Measurements from ENCODE around the gene ANOS1. TPM values are rescaled to one million over a fixed set of nuclear protein-coding genes. Genes with fewer than 3 reads are reported as not detected.

The ANOS1 gene
- total and polyA plus RNA-seq, 2 of the 8 experiments (the other 6 are each of a cell fraction or from before 2014, with no cell fraction given), result 34.4 to 59.0 TPM

DNA sequence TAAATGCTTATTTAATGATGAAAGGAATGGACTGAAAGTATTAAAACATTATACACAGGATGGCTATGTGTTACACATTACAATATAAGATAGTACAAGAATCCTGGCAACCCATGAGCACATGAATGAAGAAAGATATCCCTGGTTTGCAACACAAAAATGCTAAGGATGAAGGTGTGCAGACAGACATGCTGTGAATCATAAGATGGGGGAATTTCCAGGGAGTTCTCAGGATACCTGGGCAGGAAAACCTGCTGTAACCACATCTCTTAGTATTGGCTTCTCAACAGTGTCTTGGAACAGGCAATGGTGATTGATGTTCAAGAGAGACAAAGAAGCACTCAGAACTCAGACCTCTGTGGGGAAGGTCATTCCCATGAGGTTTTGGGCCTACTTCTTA, 23.9 kb upstream of the ANOS1 start:
- CTCF ChIA-PET (ENCODE audit: partially characterized antibody), result interaction anchor here (0.6 to 1.9 kb wide), 7 partner anchors 11 to 1180 kb away, joined by 3 to 11 read pairs (median 4); no protein-coding TSS in a partner anchor
- H2AK5ac ChIP-seq (ENCODE audit: low read depth, low read length), result no peak overlapping the region
- no peak for DNase-seq (ENCODE audit: low read depth in 1 of 2, low spot score in 2 of 2)

More for the DNA sequence above, 23.9 kb upstream of the ANOS1 start:
- no peak overlapping the region for H3K18ac ChIP-seq (ENCODE audit: extremely low read depth, low read length)
- no peaks in the 10 kb centered on the region for H4K20me1 ChIP-seq (replicated peaks in 1 of 2; ENCODE audit: control insufficient read depth in 1 of 2, insufficient read depth in 2 of 2, low read length in 2 of 2)
- H3K23ac ChIP-seq (ENCODE audit: insufficient read length), result no peak overlapping the region
- H4K91ac ChIP-seq (replicated peaks; ENCODE audit: insufficient read length, low read length), result no peak overlapping the region
- H3K79me1 ChIP-seq (ENCODE audit: low read depth, low read length), result no peaks in the 10 kb centered on the region
- no peak overlapping the region for H2BK5ac ChIP-seq (ENCODE audit: low read depth, low read length)
- no peaks in the 10 kb centered on the region for H3K27me3 ChIP-seq (replicated peaks in 1 of 4; ENCODE audit: control insufficient read depth in 3 of 4, extremely low read depth in 1 of 4, insufficient read depth in 3 of 4, low read length in 3 of 4)
- no peaks in the 10 kb centered on the region for H3K79me2 ChIP-seq (ENCODE audit: control insufficient read depth in 1 of 2, insufficient read depth in 2 of 2, low read length in 2 of 2)
- H3K36me3 ChIP-seq (ENCODE audit: control insufficient read depth in 2 of 4, insufficient read depth in 4 of 4, low read length in 3 of 4), result no peaks in the 10 kb centered on the region
- H3K4me2 ChIP-seq (ENCODE audit: insufficient read depth in 1 of 2, low read depth in 2 of 2, low read length in 2 of 2), result no peak overlapping the region
- no peak overlapping the region for H2AFZ ChIP-seq (ENCODE audit: low read length)
- H3K4me3 ChIP-seq (ENCODE audit: extremely low read depth in 1 of 4, insufficient read depth in 2 of 4, low read depth in 3 of 4, low read length in 4 of 4), result no peak overlapping the region
- POLR2A ChIA-PET (ENCODE audit: partially characterized antibody), result no interaction called here
- TF ChIP-seq POLR2A (IDR thresholded peaks at IDR 0.05; ENCODE audit: control extremely low read depth in 1 of 2, low read depth in 2 of 2, low read length in 2 of 2) (no peak), HDAC6 (IDR thresholded peaks at IDR 0.05; ENCODE audit: low read depth, low read length) (no peak), NANOG (IDR thresholded peaks at IDR 0.05; ENCODE audit: insufficient read depth, low read depth, low read length, poor library complexity, severe bottlenecking) (no peak), BACH1 (IDR thresholded peaks at IDR 0.05; ENCODE audit: low read length) (no peak), SIN3A (conservative IDR thresholded peaks at IDR 0.05 in 1 of 2, IDR thresholded peaks at IDR 0.05 in 1 of 2; ENCODE audit: low read depth in 1 of 2, low read length in 2 of 2) (no peak), SP2 (IDR thresholded peaks at IDR 0.05; ENCODE audit: low read length) (no peak), CHD2 (IDR thresholded peaks at IDR 0.05; ENCODE audit: low read length) (no peak), EGR1 (IDR thresholded peaks at IDR 0.05; ENCODE audit: borderline replicate concordance, low read depth, low read length) (no peak)
- TF ChIP-seq, protein P1, sequence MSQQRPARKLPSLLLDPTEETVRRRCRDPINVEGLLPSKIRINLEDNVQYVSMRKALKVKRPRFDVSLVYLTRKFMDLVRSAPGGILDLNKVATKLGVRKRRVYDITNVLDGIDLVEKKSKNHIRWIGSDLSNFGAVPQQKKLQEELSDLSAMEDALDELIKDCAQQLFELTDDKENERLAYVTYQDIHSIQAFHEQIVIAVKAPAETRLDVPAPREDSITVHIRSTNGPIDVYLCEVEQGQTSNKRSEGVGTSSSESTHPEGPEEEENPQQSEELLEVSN (IDR thresholded peaks at IDR 0.05), result no peak
- no peak overlapping the region for H4K5ac ChIP-seq (ENCODE audit: insufficient read length, low read depth, low read length)
- no peak for FAIRE-seq
- no peak overlapping the region for H2BK120ac ChIP-seq (replicated peaks; ENCODE audit: low read depth, low read length)
- no peak overlapping the region for H4K8ac ChIP-seq (ENCODE audit: extremely low read depth, insufficient read depth, low read length)
- no peak overlapping the region for H3K14ac ChIP-seq (ENCODE audit: insufficient read length)
- no peaks in the 10 kb centered on the region; a peak in 1 of 7 replicates for H3K4me1 ChIP-seq (replicated peaks in 1 of 4; ENCODE audit: control insufficient read depth in 3 of 4, insufficient read depth in 4 of 4, low read length in 3 of 4)
- no peak overlapping the region for H3K27ac ChIP-seq (ENCODE audit: low read depth, low read length)
- no peak overlapping the region for H2BK15ac ChIP-seq (ENCODE audit: low read length)
- no peaks in the 10 kb centered on the region for H3K9me3 ChIP-seq (ENCODE audit: insufficient read depth in 2 of 2, low read depth in 1 of 2, low read length in 1 of 2)
- H2BK20ac ChIP-seq (ENCODE audit: low read length), result no peak overlapping the region
- H2BK12ac ChIP-seq (ENCODE audit: low read depth, low read length), result no peak overlapping the region
- H3K56ac ChIP-seq (replicated peaks; ENCODE audit: insufficient read length, low read depth, low read length), result no peak overlapping the region
- H3K9ac ChIP-seq (replicated peaks in 1 of 4; ENCODE audit: extremely low read depth in 1 of 4, low read depth in 3 of 4, low read length in 3 of 4), result no peak overlapping the region
- no peak overlapping the region for H3K4ac ChIP-seq (replicated peaks; ENCODE audit: insufficient read length, low read depth, low read length)
- H3K23me2 ChIP-seq (ENCODE audit: low read depth, low read length), result no peaks in the 10 kb centered on the region
